Loucy (cell line): ENCODE data around the gene PGA3.

ENCODE experiments used
- CTCF ChIP-seq: fragments of 200-600 bp; sonication (generic); conservative IDR thresholded peaks from 2 replicates; pipeline ENCODE4 v1.5.1; 2014; ENCODE audit warnings: mild to moderate bottlenecking, antibody characterized with exemption, low read length
- EZH2phosphoT487 ChIP-seq: fragments of 200-600 bp; IDR thresholded peaks from 2 replicates; pipeline ENCODE4 v1.6.1; 2018; ENCODE audit warnings: antibody characterized with exemption, mild to moderate bottlenecking, moderate library complexity, borderline replicate concordance

- TF ChIP-seq CTCF (no peak), EZH2phosphoT487 (no peak)
These were observed 41.0 kb upstream of the PGA3 start for GRCh38 chr11:61162092-61162941.
